ENCODE data around the gene KRT15.

Gene KRT15

GRCh38 chr17:41520821-41521521 is 2.3 kb upstream of the KRT15 start:
- DNase-seq (ENCODE audit: low read depth) = no peak
- H3K4me3 ChIP-seq (ENCODE audit: low read depth, low read length) = no peak overlapping the region

GRCh38 chr17:41519501-41520224 is 973 bp upstream of the KRT15 start:
- no peak for DNase-seq (ENCODE audit: low read depth)
- no peak for TF ChIP-seq CTCF (conservative IDR thresholded peaks at IDR 0.05; ENCODE audit: low read depth, low read length)
- no peak overlapping the region for H3K4me3 ChIP-seq (ENCODE audit: low read depth, low read length)

More at GRCh38 chr17:41520821-41521521, 2.3 kb upstream of the KRT15 start:
- no peak for TF ChIP-seq CTCF (conservative IDR thresholded peaks at IDR 0.05; ENCODE audit: low read depth, low read length)

- DNase-seq (ENCODE audit: low read depth) = no peak
- no peak for TF ChIP-seq CTCF (conservative IDR thresholded peaks at IDR 0.05; ENCODE audit: low read depth, low read length)
- no peak overlapping the region for H3K4me3 ChIP-seq (ENCODE audit: low read depth, low read length)
Measured at GRCh38 chr17:41518031-41518430, 659 bp downstream of the KRT15 start.

- no peak overlapping the region for H3K4me3 ChIP-seq (ENCODE audit: low read depth, low read length)
- no peak for TF ChIP-seq CTCF (conservative IDR thresholded peaks at IDR 0.05; ENCODE audit: low read depth, low read length)
- no peak for DNase-seq (ENCODE audit: low read depth)
Measured at GRCh38 chr17:41516830-41517283, 1.8 kb downstream of the KRT15 start.

- no peak overlapping the region for H3K4me3 ChIP-seq (ENCODE audit: low read depth, low read length)
- DNase-seq (ENCODE audit: low read depth) = no peak
- TF ChIP-seq CTCF (conservative IDR thresholded peaks at IDR 0.05; ENCODE audit: low read depth, low read length) = no peak
Measured at GRCh38 chr17:41516147-41516829, 2.4 kb downstream of the KRT15 start.

GRCh38 chr17:41513168-41513547 is 5.5 kb downstream of the KRT15 start:
- no peak for DNase-seq (ENCODE audit: low read depth)
- H3K4me3 ChIP-seq (ENCODE audit: low read depth, low read length) = no peak overlapping the region
- no peak for TF ChIP-seq CTCF (conservative IDR thresholded peaks at IDR 0.05; ENCODE audit: low read depth, low read length)

All from choroid plexus epithelial cell (primary cell).